ENCODE data around the gene KIF16B. TPM values are rescaled to one million over a fixed set of nuclear protein-coding genes. Genes with fewer than 3 reads are reported as not detected.

KIF16B gene
- total and polyA plus RNA-seq, 2 experiments from 2014 or later = 6.5 to 11.1 TPM

DNA sequence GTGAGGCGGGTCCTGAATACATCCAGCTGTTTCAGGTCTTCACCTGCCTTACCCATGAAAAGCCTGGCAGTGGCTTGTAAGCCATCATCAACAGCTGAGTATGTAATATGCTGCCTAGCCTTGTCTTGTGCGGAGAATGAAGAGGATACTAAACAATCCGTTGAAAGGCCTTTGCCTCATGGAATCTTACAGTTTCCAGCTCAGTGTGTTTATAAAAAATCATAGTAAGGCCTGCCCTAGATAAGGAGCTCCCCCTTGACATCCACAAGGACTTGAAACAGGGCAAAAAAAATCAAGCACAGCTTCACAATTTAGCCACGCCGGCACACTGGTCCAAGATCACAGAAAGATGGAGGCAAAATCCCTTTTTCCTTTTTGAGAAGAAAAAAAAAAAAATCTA, 115.7 kb downstream of the KIF16B start (continued):
- TF ChIP-seq EZH2 (IDR thresholded peaks at IDR 0.05; ENCODE audit: low read depth, unreplicated experiment) (no peak), ZNF331 (CRISPR knock-in tag; IDR thresholded peaks at IDR 0.05; ENCODE audit: low read depth) (no peak), ZNF114 (CRISPR knock-in tag; IDR thresholded peaks at IDR 0.05) (no peak), POLR2AphosphoS5 (IDR thresholded peaks at IDR 0.05; ENCODE audit: low read depth) (no peak), NANOG (IDR thresholded peaks at IDR 0.05; ENCODE audit: borderline replicate concordance) (no peak), CREB1 (CRISPR knock-in tag; IDR thresholded peaks at IDR 0.05; ENCODE audit: low read depth) (no peak), EZH2phosphoT487 (IDR thresholded peaks at IDR 0.05; ENCODE audit: unreplicated experiment) (no peak), JUNB (IDR thresholded peaks at IDR 0.05; ENCODE audit: unreplicated experiment) (no peak), STAT1 (IDR thresholded peaks at IDR 0.05; ENCODE audit: unreplicated experiment) (no peak)
- TF ChIP-seq, protein P1, sequence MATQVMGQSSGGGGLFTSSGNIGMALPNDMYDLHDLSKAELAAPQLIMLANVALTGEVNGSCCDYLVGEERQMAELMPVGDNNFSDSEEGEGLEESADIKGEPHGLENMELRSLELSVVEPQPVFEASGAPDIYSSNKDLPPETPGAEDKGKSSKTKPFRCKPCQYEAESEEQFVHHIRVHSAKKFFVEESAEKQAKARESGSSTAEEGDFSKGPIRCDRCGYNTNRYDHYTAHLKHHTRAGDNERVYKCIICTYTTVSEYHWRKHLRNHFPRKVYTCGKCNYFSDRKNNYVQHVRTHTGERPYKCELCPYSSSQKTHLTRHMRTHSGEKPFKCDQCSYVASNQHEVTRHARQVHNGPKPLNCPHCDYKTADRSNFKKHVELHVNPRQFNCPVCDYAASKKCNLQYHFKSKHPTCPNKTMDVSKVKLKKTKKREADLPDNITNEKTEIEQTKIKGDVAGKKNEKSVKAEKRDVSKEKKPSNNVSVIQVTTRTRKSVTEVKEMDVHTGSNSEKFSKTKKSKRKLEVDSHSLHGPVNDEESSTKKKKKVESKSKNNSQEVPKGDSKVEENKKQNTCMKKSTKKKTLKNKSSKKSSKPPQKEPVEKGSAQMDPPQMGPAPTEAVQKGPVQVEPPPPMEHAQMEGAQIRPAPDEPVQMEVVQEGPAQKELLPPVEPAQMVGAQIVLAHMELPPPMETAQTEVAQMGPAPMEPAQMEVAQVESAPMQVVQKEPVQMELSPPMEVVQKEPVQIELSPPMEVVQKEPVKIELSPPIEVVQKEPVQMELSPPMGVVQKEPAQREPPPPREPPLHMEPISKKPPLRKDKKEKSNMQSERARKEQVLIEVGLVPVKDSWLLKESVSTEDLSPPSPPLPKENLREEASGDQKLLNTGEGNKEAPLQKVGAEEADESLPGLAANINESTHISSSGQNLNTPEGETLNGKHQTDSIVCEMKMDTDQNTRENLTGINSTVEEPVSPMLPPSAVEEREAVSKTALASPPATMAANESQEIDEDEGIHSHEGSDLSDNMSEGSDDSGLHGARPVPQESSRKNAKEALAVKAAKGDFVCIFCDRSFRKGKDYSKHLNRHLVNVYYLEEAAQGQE (IDR thresholded peaks at IDR 0.05; ENCODE audit: unreplicated experiment) = no peak
- TF ChIP-seq, protein P2, sequence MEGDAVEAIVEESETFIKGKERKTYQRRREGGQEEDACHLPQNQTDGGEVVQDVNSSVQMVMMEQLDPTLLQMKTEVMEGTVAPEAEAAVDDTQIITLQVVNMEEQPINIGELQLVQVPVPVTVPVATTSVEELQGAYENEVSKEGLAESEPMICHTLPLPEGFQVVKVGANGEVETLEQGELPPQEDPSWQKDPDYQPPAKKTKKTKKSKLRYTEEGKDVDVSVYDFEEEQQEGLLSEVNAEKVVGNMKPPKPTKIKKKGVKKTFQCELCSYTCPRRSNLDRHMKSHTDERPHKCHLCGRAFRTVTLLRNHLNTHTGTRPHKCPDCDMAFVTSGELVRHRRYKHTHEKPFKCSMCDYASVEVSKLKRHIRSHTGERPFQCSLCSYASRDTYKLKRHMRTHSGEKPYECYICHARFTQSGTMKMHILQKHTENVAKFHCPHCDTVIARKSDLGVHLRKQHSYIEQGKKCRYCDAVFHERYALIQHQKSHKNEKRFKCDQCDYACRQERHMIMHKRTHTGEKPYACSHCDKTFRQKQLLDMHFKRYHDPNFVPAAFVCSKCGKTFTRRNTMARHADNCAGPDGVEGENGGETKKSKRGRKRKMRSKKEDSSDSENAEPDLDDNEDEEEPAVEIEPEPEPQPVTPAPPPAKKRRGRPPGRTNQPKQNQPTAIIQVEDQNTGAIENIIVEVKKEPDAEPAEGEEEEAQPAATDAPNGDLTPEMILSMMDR (conservative IDR thresholded peaks at IDR 0.05; ENCODE audit: low read depth in 2 of 2) = no peak
- TF ChIP-seq, protein P3, sequence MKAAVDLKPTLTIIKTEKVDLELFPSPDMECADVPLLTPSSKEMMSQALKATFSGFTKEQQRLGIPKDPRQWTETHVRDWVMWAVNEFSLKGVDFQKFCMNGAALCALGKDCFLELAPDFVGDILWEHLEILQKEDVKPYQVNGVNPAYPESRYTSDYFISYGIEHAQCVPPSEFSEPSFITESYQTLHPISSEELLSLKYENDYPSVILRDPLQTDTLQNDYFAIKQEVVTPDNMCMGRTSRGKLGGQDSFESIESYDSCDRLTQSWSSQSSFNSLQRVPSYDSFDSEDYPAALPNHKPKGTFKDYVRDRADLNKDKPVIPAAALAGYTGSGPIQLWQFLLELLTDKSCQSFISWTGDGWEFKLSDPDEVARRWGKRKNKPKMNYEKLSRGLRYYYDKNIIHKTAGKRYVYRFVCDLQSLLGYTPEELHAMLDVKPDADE (IDR thresholded peaks at IDR 0.05) = no peak

DNA sequence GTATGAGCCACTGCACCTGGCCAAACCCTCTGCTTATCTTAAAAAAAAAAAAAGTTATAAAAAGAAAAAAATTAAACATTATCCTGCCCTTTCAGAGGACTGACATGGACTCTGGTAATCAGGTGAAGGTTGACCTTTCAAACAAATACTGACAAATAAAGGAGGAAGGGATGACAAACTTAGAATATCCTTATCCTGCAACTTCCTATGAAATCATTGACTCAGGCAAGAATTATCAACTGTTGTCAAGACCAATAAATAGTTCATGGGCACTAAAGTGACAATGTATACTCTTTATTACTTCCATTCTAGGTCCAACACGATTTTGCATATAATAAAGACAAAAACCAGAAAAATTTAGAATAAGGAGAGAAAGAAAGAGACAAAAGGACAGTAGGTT, 117.9 kb downstream of the KIF16B start:
- Mint-ChIP-seq H3K36me3 (ENCODE audit: low read depth) (no peaks in the 10 kb centered on the region), H3K27ac (no peak overlapping the region), H3K4me3 (no peak overlapping the region), H3K4me1 (no peaks in the 10 kb centered on the region), H3K9me3 (no peaks in the 10 kb centered on the region), H3K27me3 (ENCODE audit: insufficient read depth, low read depth, poor library complexity) (no peaks in the 10 kb centered on the region)
- Histone ChIP-seq H3K27ac (ENCODE audit: low read depth) (no peak overlapping the region), H3K9me2 (ENCODE audit: insufficient read depth) (no peaks in the 10 kb centered on the region), H3K4me3 (no peak overlapping the region), H2AFZ (no peak overlapping the region), H3K4me2 (no peak overlapping the region), H4K20me1 (replicated peaks; ENCODE audit: insufficient read depth) (no peaks in the 10 kb centered on the region; the same call in 1 of the 2 replicates), H3K27me3 (ENCODE audit: insufficient read depth) (no peaks in the 10 kb centered on the region), H3F3A (replicated peaks; ENCODE audit: low read depth) (no peaks in the 10 kb centered on the region), H3K4me1 (ENCODE audit: insufficient read depth) (no peaks in the 10 kb centered on the region), H3K79me2 (replicated peaks; ENCODE audit: insufficient read depth) (no peaks in the 10 kb centered on the region), H3K36me3 (ENCODE audit: insufficient read depth) (no peaks in the 10 kb centered on the region)
- TF ChIP-seq EZH2 (IDR thresholded peaks at IDR 0.05; ENCODE audit: low read depth, unreplicated experiment) = no peak
- TF ChIP-seq, protein P4, sequence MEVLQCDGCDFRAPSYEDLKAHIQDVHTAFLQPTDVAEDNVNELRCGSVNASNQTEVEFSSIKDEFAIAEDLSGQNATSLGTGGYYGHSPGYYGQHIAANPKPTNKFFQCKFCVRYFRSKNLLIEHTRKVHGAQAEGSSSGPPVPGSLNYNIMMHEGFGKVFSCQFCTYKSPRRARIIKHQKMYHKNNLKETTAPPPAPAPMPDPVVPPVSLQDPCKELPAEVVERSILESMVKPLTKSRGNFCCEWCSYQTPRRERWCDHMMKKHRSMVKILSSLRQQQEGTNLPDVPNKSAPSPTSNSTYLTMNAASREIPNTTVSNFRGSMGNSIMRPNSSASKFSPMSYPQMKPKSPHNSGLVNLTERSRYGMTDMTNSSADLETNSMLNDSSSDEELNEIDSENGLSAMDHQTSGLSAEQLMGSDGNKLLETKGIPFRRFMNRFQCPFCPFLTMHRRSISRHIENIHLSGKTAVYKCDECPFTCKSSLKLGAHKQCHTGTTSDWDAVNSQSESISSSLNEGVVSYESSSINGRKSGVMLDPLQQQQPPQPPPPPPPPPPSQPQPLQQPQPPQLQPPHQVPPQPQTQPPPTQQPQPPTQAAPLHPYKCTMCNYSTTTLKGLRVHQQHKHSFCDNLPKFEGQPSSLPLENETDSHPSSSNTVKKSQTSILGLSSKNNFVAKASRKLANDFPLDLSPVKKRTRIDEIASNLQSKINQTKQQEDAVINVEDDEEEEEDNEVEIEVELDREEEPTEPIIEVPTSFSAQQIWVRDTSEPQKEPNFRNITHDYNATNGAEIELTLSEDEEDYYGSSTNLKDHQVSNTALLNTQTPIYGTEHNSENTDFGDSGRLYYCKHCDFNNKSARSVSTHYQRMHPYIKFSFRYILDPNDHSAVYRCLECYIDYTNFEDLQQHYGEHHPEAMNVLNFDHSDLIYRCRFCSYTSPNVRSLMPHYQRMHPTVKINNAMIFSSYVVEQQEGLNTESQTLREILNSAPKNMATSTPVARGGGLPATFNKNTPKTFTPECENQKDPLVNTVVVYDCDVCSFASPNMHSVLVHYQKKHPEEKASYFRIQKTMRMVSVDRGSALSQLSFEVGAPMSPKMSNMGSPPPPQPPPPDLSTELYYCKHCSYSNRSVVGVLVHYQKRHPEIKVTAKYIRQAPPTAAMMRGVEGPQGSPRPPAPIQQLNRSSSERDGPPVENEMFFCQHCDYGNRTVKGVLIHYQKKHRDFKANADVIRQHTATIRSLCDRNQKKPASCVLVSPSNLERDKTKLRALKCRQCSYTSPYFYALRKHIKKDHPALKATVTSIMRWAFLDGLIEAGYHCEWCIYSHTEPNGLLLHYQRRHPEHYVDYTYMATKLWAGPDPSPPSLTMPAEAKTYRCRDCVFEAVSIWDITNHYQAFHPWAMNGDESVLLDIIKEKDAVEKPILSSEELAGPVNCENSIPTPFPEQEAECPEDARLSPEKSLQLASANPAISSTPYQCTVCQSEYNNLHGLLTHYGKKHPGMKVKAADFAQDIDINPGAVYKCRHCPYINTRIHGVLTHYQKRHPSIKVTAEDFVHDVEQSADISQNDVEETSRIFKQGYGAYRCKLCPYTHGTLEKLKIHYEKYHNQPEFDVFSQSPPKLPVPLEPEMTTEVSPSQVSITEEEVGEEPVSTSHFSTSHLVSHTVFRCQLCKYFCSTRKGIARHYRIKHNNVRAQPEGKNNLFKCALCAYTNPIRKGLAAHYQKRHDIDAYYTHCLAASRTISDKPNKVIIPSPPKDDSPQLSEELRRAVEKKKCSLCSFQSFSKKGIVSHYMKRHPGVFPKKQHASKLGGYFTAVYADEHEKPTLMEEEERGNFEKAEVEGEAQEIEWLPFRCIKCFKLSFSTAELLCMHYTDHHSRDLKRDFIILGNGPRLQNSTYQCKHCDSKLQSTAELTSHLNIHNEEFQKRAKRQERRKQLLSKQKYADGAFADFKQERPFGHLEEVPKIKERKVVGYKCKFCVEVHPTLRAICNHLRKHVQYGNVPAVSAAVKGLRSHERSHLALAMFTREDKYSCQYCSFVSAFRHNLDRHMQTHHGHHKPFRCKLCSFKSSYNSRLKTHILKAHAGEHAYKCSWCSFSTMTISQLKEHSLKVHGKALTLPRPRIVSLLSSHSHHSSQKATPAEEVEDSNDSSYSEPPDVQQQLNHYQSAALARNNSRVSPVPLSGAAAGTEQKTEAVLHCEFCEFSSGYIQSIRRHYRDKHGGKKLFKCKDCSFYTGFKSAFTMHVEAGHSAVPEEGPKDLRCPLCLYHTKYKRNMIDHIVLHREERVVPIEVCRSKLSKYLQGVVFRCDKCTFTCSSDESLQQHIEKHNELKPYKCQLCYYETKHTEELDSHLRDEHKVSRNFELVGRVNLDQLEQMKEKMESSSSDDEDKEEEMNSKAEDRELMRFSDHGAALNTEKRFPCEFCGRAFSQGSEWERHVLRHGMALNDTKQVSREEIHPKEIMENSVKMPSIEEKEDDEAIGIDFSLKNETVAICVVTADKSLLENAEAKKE (CRISPR knock-in tag; IDR thresholded peaks at IDR 0.05) = no peak
- DNase-seq (ENCODE audit: low spot score) (no peak), ATAC-seq (no peak)

Measured in GM23338 (cell line).